GM19099 (cell line): Measurements from ENCODE around the gene FBXO4.

ENCODE experiments used
- POLR2A ChIP-seq: IDR thresholded peaks from 3 replicates; pipeline ENCODE4 v1.6.1; 2011; ENCODE audit warnings: low read depth; ENCODE audit not compliant: insufficient read length; ENCODE audit errors: extremely low read depth

The FBXO4 gene

DNA sequence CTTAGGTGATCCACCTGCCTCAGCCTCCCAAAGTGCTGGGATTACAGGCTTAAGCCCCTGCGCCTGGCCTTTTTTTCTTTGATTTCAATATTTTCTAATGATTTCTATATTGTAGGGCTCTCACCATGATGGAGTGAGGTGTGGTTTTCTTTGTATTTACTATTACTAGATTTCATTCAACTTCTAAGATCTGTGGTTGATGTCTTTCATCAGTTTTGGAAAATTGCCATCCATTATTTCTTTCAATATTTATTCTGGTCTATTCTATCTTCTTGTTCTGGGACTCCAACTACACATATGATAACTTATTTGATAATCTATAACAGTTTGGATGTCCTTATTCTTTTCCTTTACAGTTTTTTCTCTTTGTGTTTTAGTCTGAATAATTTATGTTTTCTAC, 31.9 kb downstream of the FBXO4 start:
- no peak for TF ChIP-seq POLR2A

DNA sequence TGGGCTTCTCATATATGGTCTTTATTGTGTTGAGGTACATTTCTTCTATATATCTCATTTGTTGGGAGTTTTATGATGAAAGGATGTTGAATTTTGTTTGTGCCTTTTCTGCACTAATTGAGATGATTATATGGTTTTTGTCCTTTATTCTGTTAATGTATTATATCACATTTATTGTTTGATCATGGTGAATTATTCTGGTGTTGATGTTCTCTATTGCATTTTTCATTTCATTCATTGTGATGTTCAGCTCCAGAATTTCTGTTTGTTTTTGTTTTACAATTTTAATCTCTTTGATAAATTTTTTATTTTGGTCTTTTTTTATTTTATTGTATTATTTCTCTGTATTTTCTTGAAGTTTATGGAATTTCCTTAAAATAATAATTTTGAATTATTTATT, 35.4 kb downstream of the FBXO4 start:
- TF ChIP-seq POLR2A, result no peak

DNA sequence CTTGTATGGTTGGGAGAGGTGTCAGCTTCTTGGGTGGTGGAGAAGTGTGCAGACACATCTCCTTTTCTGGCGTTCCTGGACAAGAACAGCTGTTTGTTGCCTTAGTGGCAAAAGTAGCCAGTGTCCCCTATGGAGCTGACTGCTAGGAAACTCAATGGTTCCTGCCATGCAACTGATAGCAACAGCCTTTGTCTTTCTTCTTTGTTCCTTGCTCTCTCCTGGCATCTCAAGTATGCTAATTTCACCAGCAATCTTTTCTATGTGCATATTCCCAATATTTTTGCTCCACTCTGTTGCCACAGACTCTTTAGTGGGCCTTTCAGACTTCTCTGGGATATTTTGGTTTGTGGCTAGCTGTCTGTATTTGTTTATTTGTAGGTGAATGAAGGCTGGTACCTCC, 36.7 kb downstream of the FBXO4 start:
- TF ChIP-seq POLR2A, result no peak

DNA sequence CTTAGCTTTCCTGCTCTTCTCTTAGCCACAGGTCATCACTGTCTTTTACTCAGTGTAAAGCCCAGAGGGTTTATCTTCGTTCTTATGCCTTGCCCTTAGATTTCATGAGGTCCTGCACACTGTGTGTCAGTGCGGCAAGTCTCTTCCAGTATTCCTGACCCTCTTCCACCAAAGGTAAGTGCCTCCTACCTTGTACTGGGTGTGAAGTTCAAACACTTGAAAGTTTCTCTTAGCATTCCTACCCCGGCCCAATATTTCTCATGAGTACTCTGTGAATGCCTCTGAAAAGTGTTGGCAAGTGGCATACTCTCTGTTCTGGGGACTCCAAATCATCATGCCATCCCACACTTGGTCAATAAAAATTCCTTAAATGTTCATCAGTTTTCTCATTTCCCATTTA, 37.4 kb downstream of the FBXO4 start:
- TF ChIP-seq POLR2A, result no peak

DNA sequence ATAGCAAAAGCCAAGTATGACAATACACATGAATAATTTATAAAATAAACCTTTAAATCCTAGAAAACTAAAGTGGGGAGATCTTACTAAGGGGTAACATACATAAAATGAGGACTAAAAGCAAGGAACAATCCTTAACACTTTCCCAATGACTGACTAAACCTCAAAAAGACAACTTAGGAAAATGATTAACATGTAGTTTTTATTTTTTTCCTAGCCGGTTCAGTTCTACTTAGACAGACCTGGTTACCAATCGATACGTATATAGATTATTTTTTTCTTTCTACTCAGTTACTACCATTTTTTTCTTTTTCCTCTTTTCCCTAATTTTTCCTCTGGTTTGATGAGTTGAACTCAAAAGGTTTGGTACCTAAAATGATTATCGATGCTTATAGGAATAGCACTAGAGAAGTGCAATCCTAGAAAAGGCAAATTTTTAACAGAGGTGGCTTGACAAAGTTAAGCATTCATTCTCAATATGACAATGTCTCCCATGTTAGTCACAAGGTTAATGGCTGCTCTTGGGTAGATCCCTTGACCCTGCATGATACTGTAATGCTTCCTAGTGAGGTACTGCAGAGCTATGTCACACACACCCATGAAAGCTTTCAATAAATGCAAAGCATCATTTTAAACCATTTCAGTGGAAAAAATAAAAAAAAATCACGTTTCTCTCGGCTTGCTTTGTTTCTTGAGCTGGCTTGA, 41.5 kb downstream of the FBXO4 start:
- TF ChIP-seq POLR2A, result no peak

DNA sequence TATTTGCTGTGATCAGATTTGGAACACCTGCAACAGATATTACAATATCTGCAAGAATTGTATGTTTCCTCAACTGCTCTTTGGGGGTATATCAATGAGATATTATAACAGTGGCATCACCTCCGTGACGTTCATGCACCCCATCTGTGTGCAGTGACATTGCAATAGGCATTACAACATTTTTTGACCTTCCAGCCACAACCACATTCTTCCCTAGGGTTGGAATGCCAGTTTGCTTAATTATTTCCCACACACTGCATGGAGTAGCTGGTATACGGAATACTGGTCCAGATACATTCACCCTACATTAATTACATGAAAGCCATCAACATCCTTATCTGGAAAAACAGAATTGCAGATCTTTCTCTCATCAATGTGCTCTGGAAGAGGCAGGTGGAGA, 42.3 kb downstream of the FBXO4 start:
- no peak for TF ChIP-seq POLR2A

DNA sequence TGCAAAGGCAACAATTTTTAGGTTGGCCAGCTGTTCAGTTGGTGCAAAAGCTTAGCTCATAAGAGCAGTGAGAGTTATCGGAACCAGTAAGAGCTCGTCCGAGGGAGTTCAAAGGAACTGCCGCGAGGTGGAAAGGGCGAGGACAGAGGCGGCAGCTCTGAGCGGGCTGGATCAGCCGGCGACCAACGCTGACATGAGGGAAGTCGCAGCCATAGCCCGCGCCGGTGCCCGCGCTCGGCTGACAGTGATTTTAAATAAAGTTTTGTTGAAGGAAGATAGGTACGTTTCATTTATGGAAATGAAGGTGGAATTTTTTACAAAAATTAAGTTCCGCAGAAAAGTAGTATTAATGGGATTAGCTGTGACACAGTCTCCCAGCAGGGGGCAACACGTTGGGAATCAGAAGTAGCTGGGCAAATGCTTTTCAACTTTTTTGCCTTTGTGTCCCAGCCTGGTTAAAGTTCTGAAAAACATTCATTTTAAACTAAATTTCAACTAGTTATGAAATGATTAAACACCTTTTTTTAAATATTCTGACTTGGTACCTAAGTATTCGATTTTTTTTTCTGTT, 43.2 kb downstream of the FBXO4 start:
- TF ChIP-seq POLR2A, result no peak

DNA sequence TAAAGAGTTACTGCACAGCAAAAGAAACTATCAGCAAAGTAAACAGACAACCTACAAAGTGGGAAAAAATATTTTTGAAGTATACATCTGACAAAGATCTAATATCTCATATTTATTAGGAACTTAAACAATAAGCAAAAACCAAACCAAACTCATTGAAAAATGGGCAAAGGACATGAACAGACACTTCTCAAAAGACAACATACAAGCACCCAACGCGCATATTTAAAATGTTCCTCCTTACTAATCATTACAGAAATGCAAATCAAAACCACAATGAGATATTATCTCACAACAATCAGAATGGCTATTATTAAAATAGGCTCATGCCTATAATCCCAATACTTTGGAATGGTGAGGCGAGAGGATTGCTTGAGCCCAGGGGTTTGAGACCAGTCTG, 48.0 kb downstream of the FBXO4 start:
- no peak for TF ChIP-seq POLR2A

DNA sequence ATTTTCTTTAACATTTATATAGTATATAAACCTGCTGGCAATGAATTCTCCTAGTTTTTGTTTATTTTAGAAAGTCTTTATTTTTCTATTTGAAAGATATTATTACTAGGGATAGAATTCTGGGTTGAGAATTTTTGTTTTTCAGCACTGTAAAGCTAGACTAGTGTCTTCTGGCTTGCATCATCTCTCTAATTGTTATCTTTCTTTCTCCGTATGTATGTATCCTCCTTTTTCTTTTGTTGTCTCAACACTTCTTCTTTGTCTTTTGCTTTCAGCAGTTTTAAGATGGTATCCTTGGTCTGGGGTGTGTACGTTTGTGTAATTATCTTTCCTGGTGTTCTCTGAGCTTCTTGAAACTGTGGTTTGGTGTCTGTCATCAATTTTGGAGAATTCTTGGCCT, 48.8 kb downstream of the FBXO4 start:
- no peak for TF ChIP-seq POLR2A

DNA sequence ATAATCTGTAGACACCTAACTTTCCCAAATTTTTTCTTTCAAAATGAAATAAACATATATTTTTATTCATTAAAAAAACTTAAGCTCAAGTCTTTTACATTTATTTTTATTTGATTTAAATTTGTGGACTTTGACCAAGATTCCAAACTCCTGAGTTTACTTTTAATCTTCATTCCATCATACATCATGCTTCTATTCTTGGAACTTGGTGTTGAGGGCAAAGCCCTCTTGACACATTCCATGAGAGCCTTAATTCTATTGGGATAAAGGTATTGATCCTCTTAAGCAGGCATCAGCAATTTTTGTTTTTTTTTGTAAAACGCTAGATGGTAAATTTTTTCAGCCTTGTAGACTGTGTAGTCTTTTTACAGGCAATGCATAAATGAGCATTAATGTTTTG, 53.6 kb downstream of the FBXO4 start:
- no peak for TF ChIP-seq POLR2A

DNA sequence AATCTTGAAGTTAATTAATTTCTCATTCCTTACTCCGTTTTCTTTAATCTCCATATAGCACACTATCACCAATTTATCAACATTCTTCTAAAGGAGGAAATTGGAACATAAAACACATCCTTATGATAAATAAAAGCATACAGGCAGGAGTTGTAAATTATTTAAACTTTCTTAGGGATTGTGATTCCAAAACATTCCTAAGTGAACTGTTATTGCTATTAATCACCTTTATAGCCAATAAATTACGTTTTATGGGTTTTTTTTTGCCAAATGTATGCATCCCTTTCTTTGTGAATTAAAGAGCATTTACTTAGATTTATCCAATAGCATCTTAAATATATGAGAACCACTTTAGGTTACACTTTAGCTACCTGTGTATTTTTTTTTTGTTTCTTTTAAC, 55.3 kb downstream of the FBXO4 start:
- TF ChIP-seq POLR2A, result no peak

DNA sequence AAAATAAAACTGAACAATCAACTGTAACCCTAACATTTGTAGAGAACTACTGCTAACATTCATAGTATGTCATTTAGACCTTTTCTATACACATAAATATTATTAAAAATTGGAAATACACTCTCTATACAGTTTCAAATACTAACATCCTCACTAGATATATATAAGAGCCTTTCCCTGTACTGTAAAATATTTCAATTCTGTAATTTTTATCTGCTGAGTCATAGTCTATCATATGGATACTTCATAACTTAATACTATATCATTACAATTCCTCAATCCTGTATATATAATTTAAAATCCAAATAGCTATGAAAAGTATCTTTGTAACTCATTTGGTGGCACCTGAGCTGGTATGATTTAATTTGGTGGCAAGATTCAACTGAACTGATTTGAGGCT, 55.8 kb downstream of the FBXO4 start:
- no peak for TF ChIP-seq POLR2A

DNA sequence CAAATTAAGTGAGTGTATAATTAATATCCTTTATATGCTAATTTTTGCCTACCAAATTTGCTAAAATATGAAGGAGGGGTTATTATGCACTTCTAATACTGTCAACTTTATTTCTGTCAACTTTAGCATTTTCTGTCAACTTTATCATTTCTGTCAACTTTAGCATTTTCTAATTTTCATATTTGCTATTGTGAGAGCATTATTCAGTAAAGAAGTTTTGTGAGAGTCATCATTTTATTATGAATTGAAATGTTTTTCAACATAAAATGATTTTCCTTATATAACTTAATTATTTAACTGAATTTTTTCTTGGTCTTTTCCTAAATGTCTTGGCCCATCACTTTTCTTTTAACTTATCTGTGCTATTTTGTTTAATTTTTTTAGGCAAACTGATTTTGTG, 58.2 kb downstream of the FBXO4 start:
- TF ChIP-seq POLR2A, result no peak

DNA sequence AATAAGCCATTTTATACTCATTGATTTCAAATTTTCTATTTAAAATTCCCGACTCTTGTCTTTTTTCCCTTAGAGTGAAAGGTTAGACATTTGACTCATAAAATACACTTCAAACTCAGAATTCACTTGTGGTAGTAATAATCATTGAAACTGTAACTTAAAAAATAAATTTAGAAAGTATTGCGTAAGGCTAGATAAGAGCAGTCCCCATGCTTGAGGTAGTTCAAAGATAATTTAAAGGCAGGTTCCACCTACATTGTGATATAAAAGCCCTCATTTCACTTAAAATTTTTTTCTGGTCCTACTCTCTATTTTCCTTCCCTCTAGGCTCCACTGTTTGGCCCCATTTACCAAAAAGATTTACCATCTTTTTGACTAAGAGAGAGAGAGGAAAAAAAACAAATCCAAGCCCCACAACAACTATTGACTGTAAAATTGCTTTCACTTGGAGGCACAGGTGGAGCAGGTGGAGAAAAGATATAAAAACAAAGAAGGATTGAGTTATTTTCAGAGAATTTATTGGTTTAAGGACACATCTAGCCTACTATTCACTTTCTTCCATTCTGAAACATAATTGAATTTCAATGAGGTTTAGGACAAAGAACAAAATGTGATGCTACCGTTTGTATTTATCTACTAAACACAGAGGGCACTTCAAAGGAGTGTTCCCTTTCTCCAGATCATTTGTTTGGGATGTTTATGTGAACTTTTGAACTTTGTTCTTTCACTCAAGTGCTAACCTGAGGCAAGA, 61.0 kb downstream of the FBXO4 start:
- no peak for TF ChIP-seq POLR2A
